ENCODE data around the gene PDE6G.

Gene PDE6G

DNA sequence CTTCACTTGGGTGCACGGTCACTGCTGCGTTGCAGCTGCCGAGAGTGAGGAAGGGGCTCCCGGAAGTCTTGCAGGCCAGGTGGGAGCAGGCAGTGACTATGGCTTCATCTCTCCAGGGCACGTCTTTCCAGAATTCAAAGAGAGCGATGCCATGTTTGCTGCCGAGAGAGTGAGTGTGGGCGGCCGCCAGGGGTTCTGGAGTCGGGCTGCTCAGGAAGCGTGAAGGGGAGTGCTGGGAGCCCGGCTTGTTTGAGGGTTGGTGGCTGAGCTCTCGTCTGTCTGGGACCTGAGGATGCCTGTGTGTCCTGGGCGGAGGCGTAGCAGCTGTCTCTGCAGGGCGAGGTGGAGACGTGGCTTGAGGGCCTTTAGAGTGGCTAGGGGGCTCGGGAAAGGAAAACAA lies 33.7 kb upstream of the PDE6G start:
- DNase-seq: no peak
- H3K4me3 ChIP-seq (ENCODE audit: low read depth, low read length): no peak overlapping the region
- H3K27me3 ChIP-seq (replicated peaks): no peaks in the 10 kb centered on the region
- peaks cover 91% of the 10 kb centered on the region for H3K36me3 ChIP-seq (replicated peaks)
- in situ Hi-C loops (cut with HindIII; ENCODE audit: low pct_ligation_motif_present, low sequenced_read_pairs): no loop called here
- TF ChIP-seq, protein P1, sequence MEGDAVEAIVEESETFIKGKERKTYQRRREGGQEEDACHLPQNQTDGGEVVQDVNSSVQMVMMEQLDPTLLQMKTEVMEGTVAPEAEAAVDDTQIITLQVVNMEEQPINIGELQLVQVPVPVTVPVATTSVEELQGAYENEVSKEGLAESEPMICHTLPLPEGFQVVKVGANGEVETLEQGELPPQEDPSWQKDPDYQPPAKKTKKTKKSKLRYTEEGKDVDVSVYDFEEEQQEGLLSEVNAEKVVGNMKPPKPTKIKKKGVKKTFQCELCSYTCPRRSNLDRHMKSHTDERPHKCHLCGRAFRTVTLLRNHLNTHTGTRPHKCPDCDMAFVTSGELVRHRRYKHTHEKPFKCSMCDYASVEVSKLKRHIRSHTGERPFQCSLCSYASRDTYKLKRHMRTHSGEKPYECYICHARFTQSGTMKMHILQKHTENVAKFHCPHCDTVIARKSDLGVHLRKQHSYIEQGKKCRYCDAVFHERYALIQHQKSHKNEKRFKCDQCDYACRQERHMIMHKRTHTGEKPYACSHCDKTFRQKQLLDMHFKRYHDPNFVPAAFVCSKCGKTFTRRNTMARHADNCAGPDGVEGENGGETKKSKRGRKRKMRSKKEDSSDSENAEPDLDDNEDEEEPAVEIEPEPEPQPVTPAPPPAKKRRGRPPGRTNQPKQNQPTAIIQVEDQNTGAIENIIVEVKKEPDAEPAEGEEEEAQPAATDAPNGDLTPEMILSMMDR (IDR thresholded peaks at IDR 0.05; ENCODE audit: low read depth, low read length, missing control alignments): no peak
- H3K27ac ChIP-seq: no peak overlapping the region

DNA sequence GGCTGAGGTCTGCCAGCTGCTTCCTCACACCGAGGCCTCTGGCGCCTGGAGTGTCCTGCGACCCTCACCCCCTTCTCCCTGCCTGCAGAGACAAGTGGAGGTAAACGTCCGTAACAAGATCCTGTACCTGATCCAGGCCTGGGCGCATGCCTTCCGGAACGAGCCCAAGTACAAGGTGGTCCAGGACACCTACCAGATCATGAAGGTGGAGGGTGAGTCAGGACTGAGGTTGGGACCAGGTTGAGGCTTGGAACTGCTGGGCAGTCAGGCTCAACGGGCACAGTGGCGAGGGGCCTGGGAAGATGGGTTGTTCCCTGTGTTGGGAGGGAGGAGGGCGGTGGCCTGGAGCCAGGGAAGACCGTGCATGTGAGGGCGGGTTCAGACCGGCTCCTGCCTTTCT lies 32.3 kb upstream of the PDE6G start:
- peaks cover 77% of the 10 kb centered on the region for H3K36me3 ChIP-seq (replicated peaks)
- TF ChIP-seq, protein P1 (IDR thresholded peaks at IDR 0.05; ENCODE audit: low read depth, low read length, missing control alignments): no peak
- DNase-seq: no peak
- H3K27me3 ChIP-seq (replicated peaks): no peaks in the 10 kb centered on the region
- H3K27ac ChIP-seq: no peak overlapping the region
- in situ Hi-C loops (cut with HindIII; ENCODE audit: low pct_ligation_motif_present, low sequenced_read_pairs): no loop called here
- no peak overlapping the region for H3K4me3 ChIP-seq (ENCODE audit: low read depth, low read length)

DNA sequence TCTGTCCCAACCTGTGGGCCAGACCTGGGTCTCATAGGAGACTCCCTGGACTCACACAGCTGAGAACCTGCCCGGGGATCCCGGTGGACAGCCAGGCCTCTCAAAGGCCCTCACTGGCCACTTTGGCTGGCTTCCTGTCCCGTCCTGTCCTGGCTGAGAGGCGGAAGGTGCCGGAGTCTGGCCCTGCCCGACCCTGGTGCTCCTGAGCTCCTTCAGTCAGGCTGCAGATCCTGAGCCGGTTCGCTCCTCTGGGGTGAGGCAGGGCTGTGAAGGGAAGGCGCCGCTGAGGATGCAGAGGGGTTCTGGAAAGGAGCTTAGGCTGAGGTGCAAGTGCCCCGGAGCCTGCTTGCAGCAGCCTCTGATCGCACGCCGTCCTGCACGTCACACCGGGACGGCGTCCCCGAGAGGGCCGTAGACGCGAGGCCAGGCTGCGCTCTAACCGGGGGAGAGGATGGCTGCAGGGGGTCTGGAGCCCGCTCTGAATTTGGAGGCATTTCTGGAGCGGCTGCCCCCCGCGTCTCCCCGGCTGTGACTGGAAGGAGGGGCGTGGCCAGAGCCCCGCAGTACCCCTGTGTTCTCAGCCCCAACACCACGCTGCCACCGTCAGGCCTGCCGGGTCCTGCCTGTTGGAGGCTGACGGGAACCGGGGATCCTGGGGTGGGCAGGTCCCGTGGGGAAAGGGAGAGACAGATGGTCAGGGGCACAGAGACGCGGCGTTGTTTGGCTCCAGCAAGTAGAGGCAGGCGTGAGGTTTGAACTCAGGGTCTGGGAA lies 31.6 kb upstream of the PDE6G start:
- TF ChIP-seq, protein P1 (IDR thresholded peaks at IDR 0.05; ENCODE audit: low read depth, low read length, missing control alignments): no peak
- Histone ChIP-seq H3K4me3 (ENCODE audit: low read depth, low read length) (no peak overlapping the region), H3K27me3 (replicated peaks) (no peaks in the 10 kb centered on the region), H3K27ac (no peak overlapping the region), H3K36me3 (replicated peaks) (peaks cover 70% of the 10 kb centered on the region)
- in situ Hi-C loops (cut with HindIII; ENCODE audit: low pct_ligation_motif_present, low sequenced_read_pairs): no loop called here
- DNase-seq: no peak

DNA sequence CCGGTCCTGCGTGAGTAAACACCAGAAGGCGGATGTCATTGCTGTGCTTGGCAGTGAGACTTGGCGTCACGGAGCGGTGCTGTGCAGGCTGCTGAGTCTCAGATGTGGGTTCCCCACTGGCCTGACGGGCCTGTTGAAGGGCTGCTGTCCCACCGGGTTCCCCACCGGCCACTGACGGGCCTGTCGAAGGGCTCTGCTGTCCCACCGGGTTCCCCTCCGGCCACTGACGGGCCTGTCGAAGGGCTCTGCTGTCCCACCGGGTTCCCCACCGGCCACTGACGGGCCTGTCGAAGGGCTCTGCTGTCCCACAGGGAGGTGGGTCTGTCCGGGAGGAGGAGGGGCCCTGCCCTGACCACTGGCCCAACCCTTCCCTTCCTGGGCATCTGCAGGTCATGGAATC lies 30.3 kb upstream of the PDE6G start:
- Histone ChIP-seq H3K36me3 (replicated peaks) (peaks cover 58% of the 10 kb centered on the region), H3K27me3 (replicated peaks) (no peaks in the 10 kb centered on the region), H3K27ac (no peak overlapping the region), H3K4me3 (ENCODE audit: low read depth, low read length) (no peak overlapping the region)
- in situ Hi-C loops (cut with HindIII; ENCODE audit: low pct_ligation_motif_present, low sequenced_read_pairs): no loop called here
- DNase-seq: no peak
- TF ChIP-seq, protein P1 (IDR thresholded peaks at IDR 0.05; ENCODE audit: low read depth, low read length, missing control alignments): no peak

DNA sequence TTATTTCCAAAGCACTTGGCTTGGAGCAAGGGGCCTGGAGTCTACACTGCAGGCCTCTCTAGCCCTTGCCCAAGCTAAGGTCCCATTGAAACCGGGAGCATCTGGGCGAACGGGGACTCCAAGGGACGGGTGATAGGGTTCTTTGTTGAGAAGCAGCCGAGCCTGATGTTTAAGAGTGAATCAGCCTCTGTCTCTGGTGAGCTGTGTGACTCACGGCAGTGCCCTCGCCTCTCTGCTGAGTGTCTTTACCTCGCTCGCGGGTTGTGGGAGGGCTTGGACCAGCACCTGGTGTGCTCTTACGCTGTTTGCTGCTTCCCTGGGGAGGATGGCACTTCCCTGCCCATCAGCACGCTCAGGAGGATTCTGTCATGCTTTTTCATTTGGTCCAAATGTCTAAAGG lies 28.8 kb upstream of the PDE6G start:
- peak; percentile 73 for DNase-seq
- Histone ChIP-seq H3K27me3 (replicated peaks) (no peaks in the 10 kb centered on the region), H3K27ac (peak overlapping the region; percentile 96), H3K4me3 (ENCODE audit: low read depth, low read length) (peak overlapping the region; percentile 93), H3K36me3 (replicated peaks) (peaks cover 45% of the 10 kb centered on the region)
- TF ChIP-seq, protein P1 (IDR thresholded peaks at IDR 0.05; ENCODE audit: low read depth, low read length, missing control alignments): no peak
- in situ Hi-C loops (cut with HindIII; ENCODE audit: low pct_ligation_motif_present, low sequenced_read_pairs): no loop called here
